ENCODE data around the gene ZFHX3. TPM values are rescaled to one million over a fixed set of nuclear protein-coding genes. Genes with fewer than 3 reads are reported as not detected.

Gene ZFHX3
- total RNA-seq, 2 experiments from 2014 or later: 0.63 to 0.64 TPM

GRCh38 chr16:73065632-73066330 is 17.9 kb upstream of the ZFHX3 start:
- no peaks in the 10 kb centered on the region for H3K36me3 Mint-ChIP-seq (ENCODE audit: low read depth)
- Histone ChIP-seq H3K27ac (ENCODE audit: low read depth in 1 of 2, low read length in 2 of 2) (no peak overlapping the region), H3K4me3 (ENCODE audit: low read length) (no peak overlapping the region), H3K9me3 (ENCODE audit: control insufficient read depth in 1 of 2, insufficient read depth in 1 of 2, low read length in 2 of 2) (peaks cover 0 to 38% of the 10 kb centered on the region in 2 experiments), H3K36me3 (ENCODE audit: insufficient read depth, low read length) (no peaks in the 10 kb centered on the region), H3K4me1 (ENCODE audit: insufficient read depth, low read length) (peaks cover 4% of the 10 kb centered on the region), H3K27me3 (ENCODE audit: control insufficient read depth in 1 of 2, insufficient read depth in 2 of 2, low read length in 2 of 2) (peaks cover 41 to 74% of the 10 kb centered on the region in 2 experiments)
- intact Hi-C loops (cut with DNase I, micrococcal nuclease): no loop called here
- H3K4me3 Mint-ChIP-seq: no peak overlapping the region
- no peaks in the 10 kb centered on the region for H3K9me3 Mint-ChIP-seq
- peaks cover 82% of the 10 kb centered on the region for H3K27me3 Mint-ChIP-seq
- ATAC-seq (ENCODE audit: poor library complexity) (no peak), DNase-seq (peak in 2 of 14 experiments; percentile 22)
- ChIA-PET POLR2A (no interaction called here), CTCF (no interaction called here)
- no peak overlapping the region for H3K27ac Mint-ChIP-seq
- no peaks in the 10 kb centered on the region for H3K4me1 Mint-ChIP-seq (ENCODE audit: low read depth)
- TF ChIP-seq CTCF (IDR thresholded peaks at IDR 0.05): no peak

GRCh38 chr16:73064994-73065545 is 17.1 kb upstream of the ZFHX3 start:
- intact Hi-C loops (cut with DNase I, micrococcal nuclease): no loop called here
- H3K27me3 Mint-ChIP-seq: peaks cover 82% of the 10 kb centered on the region
- H3K9me3 Mint-ChIP-seq: no peaks in the 10 kb centered on the region
- H3K4me3 Mint-ChIP-seq: no peak overlapping the region
- H3K9me3 ChIP-seq (ENCODE audit: control insufficient read depth in 1 of 2, insufficient read depth in 1 of 2, low read length in 2 of 2): peaks cover 0 to 33% of the 10 kb centered on the region in 2 experiments
- no peak overlapping the region for H3K4me3 ChIP-seq (ENCODE audit: low read length)
- peaks cover 4% of the 10 kb centered on the region for H3K4me1 ChIP-seq (ENCODE audit: insufficient read depth, low read length)
- H3K36me3 Mint-ChIP-seq (ENCODE audit: low read depth): no peaks in the 10 kb centered on the region
- no peak overlapping the region for H3K27ac Mint-ChIP-seq
- H3K27me3 ChIP-seq (ENCODE audit: control insufficient read depth in 1 of 2, insufficient read depth in 2 of 2, low read length in 2 of 2): peaks cover 37 to 79% of the 10 kb centered on the region in 2 experiments
- ATAC-seq (ENCODE audit: poor library complexity): no peak
- POLR2A ChIA-PET: no interaction called here
- no peaks in the 10 kb centered on the region for H3K4me1 Mint-ChIP-seq (ENCODE audit: low read depth)
- no peaks in the 10 kb centered on the region for H3K36me3 ChIP-seq (ENCODE audit: insufficient read depth, low read length)
- no peak for TF ChIP-seq CTCF (IDR thresholded peaks at IDR 0.05)
- CTCF ChIA-PET: no interaction called here
- DNase-seq: no peak
- H3K27ac ChIP-seq (ENCODE audit: low read depth in 1 of 2, low read length in 2 of 2): no peak overlapping the region

- DNase-seq (peak in 2 of 14 experiments; percentile 56 to 58), ATAC-seq (ENCODE audit: poor library complexity) (no peak)
- H3K9me3 ChIP-seq (ENCODE audit: control insufficient read depth in 1 of 2, insufficient read depth in 1 of 2, low read length in 2 of 2): peaks cover 0 to 33% of the 10 kb centered on the region in 2 experiments
- H3K4me3 ChIP-seq (ENCODE audit: low read length): no peak overlapping the region
- H3K27me3 ChIP-seq (ENCODE audit: control insufficient read depth in 1 of 2, insufficient read depth in 2 of 2, low read length in 2 of 2): peaks cover 41 to 84% of the 10 kb centered on the region in 2 experiments
- no peaks in the 10 kb centered on the region for H3K36me3 Mint-ChIP-seq (ENCODE audit: low read depth)
- ChIA-PET POLR2A (interaction anchor here (0.5 kb wide), 1 partner anchor 14 kb away, joined by 3 read pairs; no protein-coding TSS in a partner anchor), CTCF (no interaction called here)
- no peak overlapping the region for H3K27ac Mint-ChIP-seq
- no peaks in the 10 kb centered on the region for H3K9me3 Mint-ChIP-seq
- peaks cover 3% of the 10 kb centered on the region for H3K4me1 Mint-ChIP-seq (ENCODE audit: low read depth)
- H3K4me3 Mint-ChIP-seq: no peak overlapping the region
- H3K27ac ChIP-seq (ENCODE audit: low read depth in 1 of 2, low read length in 2 of 2): no peak overlapping the region
- no peak for TF ChIP-seq CTCF (IDR thresholded peaks at IDR 0.05)
- peaks cover 4% of the 10 kb centered on the region for H3K4me1 ChIP-seq (ENCODE audit: insufficient read depth, low read length)
- no peaks in the 10 kb centered on the region for H3K36me3 ChIP-seq (ENCODE audit: insufficient read depth, low read length)
- intact Hi-C loops (cut with DNase I, micrococcal nuclease): no loop called here
- peaks cover 82% of the 10 kb centered on the region for H3K27me3 Mint-ChIP-seq
Measured at GRCh38 chr16:73064212-73064993, 16.5 kb upstream of the ZFHX3 start.

Measured in CD4-positive, alpha-beta T cell (primary cell).